22Rv1 (cell line): ENCODE data around the gene ZDHHC3.

Experiments used
- CTCF ChIP-seq: fragments of 450-650 bp; IDR thresholded peaks from 2 replicates; pipeline ENCODE4 v1.5.1; 2017; ENCODE audit warnings: mild to moderate bottlenecking
- ZFX ChIP-seq: fragments of 450-650 bp; IDR thresholded peaks from 2 replicates; pipeline ENCODE4 v1.6.1; 2017; ENCODE audit warnings: antibody characterized with exemption, borderline replicate concordance

GRCh38 chr3:44885618-44886017, 90.4 kb downstream of the ZDHHC3 start:
- TF ChIP-seq CTCF (no peak), ZFX (no peak)
